ENCODE measurements around the gene DDAH1.

Gene DDAH1

GRCh38 chr1:85409516-85409915 lies 55.4 kb downstream of the DDAH1 start:
- no peaks in the 10 kb centered on the region for H3K4me1 ChIP-seq
- no peaks in the 10 kb centered on the region for H3K9me3 ChIP-seq (replicated peaks in 1 of 11)
- H3K27me3 ChIP-seq: no peaks in the 10 kb centered on the region
- no peak for TF ChIP-seq Cebpa-rat (IDR thresholded peaks at IDR 0.05)
- H3K4me2 ChIP-seq: no peak overlapping the region
- H3K4me3 ChIP-seq: no peak overlapping the region
- H3K9ac ChIP-seq: no peak overlapping the region
- H3K27ac ChIP-seq: no peak overlapping the region
- no peaks in the 10 kb centered on the region for H4K20me1 ChIP-seq
- H3K36me3 ChIP-seq: no peaks in the 10 kb centered on the region

- H4K20me1 ChIP-seq: no peaks in the 10 kb centered on the region
- H3K27me3 ChIP-seq: no peaks in the 10 kb centered on the region
- H3K9ac ChIP-seq: no peak overlapping the region
- no peaks in the 10 kb centered on the region for H3K4me1 ChIP-seq
- H3K36me3 ChIP-seq: no peaks in the 10 kb centered on the region
- H3K4me3 ChIP-seq: no peak overlapping the region
- no peak overlapping the region for H3K27ac ChIP-seq
- no peak for TF ChIP-seq Cebpa-rat (IDR thresholded peaks at IDR 0.05)
- H3K4me2 ChIP-seq: no peak overlapping the region
- H3K9me3 ChIP-seq (replicated peaks in 1 of 11): no peaks in the 10 kb centered on the region
These were observed 57.1 kb downstream of the DDAH1 start for GRCh38 chr1:85407746-85408377.

DNA sequence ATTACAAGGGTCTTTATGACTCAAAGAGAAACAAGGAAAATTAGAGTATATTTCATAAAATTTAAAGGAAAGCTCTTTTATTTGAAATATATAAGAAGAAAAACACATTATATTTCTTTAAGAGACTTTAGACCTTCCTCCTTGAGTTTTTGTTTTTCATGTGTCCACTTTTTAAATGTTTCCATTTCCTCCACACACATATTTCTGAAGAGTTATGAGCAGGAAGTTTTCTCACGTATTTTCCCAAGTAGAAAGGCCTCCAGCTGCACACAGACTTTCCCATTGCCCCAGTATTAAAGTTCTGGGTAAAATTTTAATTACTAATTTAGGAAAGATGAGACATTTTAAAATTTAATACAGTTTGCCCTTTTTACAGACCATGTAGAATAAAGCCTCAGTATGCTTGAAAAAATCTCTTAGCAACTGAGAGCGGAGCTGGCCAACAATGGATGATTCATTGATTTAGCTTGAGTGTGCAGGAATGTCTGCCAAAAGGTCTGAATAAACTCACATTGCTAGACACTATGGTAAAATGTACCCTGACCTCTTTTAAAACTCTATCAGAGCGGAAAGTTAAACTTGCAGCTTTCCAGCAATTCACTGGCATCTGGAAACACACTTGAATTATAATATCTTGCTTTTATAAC lies 57.9 kb downstream of the DDAH1 start:
- no peaks in the 10 kb centered on the region for H3K36me3 ChIP-seq
- H3K4me1 ChIP-seq: no peaks in the 10 kb centered on the region
- H4K20me1 ChIP-seq: no peaks in the 10 kb centered on the region
- H3K4me3 ChIP-seq: no peak overlapping the region
- TF ChIP-seq Cebpa-rat (IDR thresholded peaks at IDR 0.05): no peak
- no peak overlapping the region for H3K4me2 ChIP-seq
- no peak overlapping the region for H3K27ac ChIP-seq
- H3K27me3 ChIP-seq: no peaks in the 10 kb centered on the region
- no peaks in the 10 kb centered on the region for H3K9me3 ChIP-seq (replicated peaks in 1 of 11)
- no peak overlapping the region for H3K9ac ChIP-seq

DNA sequence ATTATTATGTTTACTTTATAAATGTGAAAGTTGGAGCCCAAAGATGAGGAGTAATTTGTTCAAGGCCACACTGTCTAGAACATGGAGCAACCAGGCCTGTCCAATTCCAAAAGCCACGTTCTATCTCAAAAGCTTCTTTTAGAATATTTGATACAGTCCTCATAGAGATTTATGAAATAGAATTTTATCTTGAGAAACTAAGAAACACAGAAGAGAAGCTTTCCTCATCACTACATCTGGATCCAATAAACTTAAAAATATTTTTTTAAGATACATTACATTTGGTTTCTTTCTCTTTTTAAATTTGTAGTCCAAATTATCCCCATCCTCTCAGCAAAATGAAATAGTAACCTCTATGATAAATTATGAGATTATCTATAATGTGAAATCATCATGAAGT lies 58.9 kb downstream of the DDAH1 start:
- H3K36me3 ChIP-seq: no peaks in the 10 kb centered on the region
- no peak overlapping the region for H3K27ac ChIP-seq
- H3K9me3 ChIP-seq (replicated peaks in 1 of 11): no peaks in the 10 kb centered on the region
- H3K4me2 ChIP-seq: no peak overlapping the region
- TF ChIP-seq Cebpa-rat (IDR thresholded peaks at IDR 0.05): no peak
- no peaks in the 10 kb centered on the region for H3K4me1 ChIP-seq
- H3K9ac ChIP-seq: no peak overlapping the region
- no peaks in the 10 kb centered on the region for H4K20me1 ChIP-seq
- no peak overlapping the region for H3K4me3 ChIP-seq
- H3K27me3 ChIP-seq: no peaks in the 10 kb centered on the region

GRCh38 chr1:85404408-85404807 lies 60.6 kb downstream of the DDAH1 start:
- Histone ChIP-seq H3K4me3 (no peak overlapping the region), H3K9ac (no peak overlapping the region), H3K36me3 (no peaks in the 10 kb centered on the region), H3K4me1 (no peaks in the 10 kb centered on the region), H3K27me3 (no peaks in the 10 kb centered on the region), H3K4me2 (no peak overlapping the region), H4K20me1 (no peaks in the 10 kb centered on the region), H3K27ac (no peak overlapping the region), H3K9me3 (replicated peaks in 1 of 11) (no peaks in the 10 kb centered on the region)
- TF ChIP-seq Cebpa-rat (IDR thresholded peaks at IDR 0.05): no peak

DNA sequence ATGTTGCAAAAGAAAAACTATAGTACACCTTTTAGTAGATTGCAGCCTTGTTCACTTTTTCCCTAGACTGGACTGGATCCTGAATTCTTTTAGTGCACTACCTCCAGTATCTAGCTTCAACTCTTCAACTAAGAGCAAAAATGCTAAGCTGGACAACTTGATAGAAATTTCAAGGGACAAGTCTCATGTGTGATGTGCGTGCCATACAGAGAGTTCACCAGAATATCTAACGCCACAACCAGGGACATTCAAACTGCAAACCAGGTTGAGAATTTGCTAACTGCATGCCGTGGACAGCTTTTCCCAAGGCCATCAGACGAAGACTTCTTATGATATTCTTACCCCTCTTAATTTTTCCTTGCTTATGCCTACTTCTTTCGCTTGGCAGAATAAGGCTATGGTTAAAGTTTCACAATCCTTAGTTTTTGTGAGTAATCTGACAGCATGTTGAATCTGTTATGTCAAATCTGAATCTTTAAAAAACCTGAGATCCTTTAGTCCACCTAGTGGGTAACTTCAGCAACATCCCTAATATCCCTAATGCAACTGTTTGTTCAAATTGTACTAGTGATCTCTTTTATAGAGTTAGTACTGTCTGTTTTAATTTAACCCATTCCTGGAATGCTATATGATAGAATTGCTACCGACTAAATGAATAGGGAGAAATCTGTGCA lies 66.4 kb downstream of the DDAH1 start:
- H3K4me3 ChIP-seq: no peak overlapping the region
- no peaks in the 10 kb centered on the region for H3K4me1 ChIP-seq
- no peaks in the 10 kb centered on the region for H4K20me1 ChIP-seq
- H3K27ac ChIP-seq: no peak overlapping the region
- no peaks in the 10 kb centered on the region for H3K27me3 ChIP-seq
- H3K4me2 ChIP-seq: no peak overlapping the region
- H3K36me3 ChIP-seq: no peaks in the 10 kb centered on the region
- no peaks in the 10 kb centered on the region for H3K9me3 ChIP-seq (replicated peaks in 1 of 11)
- no peak for TF ChIP-seq Cebpa-rat (IDR thresholded peaks at IDR 0.05)
- H3K9ac ChIP-seq: no peak overlapping the region

DNA sequence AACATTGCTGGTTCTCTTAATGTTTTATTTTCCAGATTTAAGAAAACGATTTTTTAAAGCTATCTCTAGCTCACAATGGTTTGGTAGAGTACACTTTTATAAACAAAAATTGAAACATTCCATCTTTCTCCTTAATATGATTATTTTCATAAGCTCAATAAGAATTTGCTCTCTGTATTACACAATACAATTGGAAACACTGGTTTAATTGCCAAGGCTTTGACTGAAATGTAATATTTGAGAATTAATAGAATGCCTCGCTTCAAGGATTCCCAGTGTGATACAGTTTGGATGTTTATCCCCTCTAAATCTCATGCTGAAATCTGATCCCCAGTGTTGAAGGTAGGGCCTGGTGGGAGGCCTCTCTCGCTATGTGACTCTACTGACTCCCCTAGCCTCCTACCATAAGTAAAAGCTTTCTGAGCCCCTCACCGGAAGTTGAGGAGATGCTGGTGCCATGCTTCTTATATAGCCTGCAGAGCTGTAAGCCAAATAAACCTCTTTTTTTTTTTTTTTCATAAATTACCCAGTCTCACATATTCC lies 67.4 kb downstream of the DDAH1 start:
- Histone ChIP-seq H3K27ac (no peak overlapping the region), H3K36me3 (no peaks in the 10 kb centered on the region), H3K27me3 (no peaks in the 10 kb centered on the region), H3K4me2 (no peak overlapping the region), H4K20me1 (no peaks in the 10 kb centered on the region), H3K9ac (no peak overlapping the region), H3K4me1 (no peaks in the 10 kb centered on the region), H3K4me3 (no peak overlapping the region), H3K9me3 (replicated peaks in 1 of 11) (no peaks in the 10 kb centered on the region)
- TF ChIP-seq Cebpa-rat (IDR thresholded peaks at IDR 0.05): no peak

GRCh38 chr1:85396194-85396593 lies 68.8 kb downstream of the DDAH1 start:
- no peak for TF ChIP-seq Cebpa-rat (IDR thresholded peaks at IDR 0.05)
- Histone ChIP-seq H3K4me1 (no peaks in the 10 kb centered on the region), H3K9ac (no peak overlapping the region), H4K20me1 (no peaks in the 10 kb centered on the region), H3K27me3 (no peaks in the 10 kb centered on the region), H3K36me3 (no peaks in the 10 kb centered on the region), H3K9me3 (replicated peaks in 1 of 11) (no peaks in the 10 kb centered on the region), H3K27ac (no peak overlapping the region), H3K4me3 (no peak overlapping the region), H3K4me2 (no peak overlapping the region)

GRCh38 chr1:85394130-85394529 lies 70.8 kb downstream of the DDAH1 start:
- Histone ChIP-seq H3K4me1 (no peaks in the 10 kb centered on the region), H3K27ac (no peak overlapping the region)
- no peak for TF ChIP-seq Cebpa-rat (IDR thresholded peaks at IDR 0.05)

DNA sequence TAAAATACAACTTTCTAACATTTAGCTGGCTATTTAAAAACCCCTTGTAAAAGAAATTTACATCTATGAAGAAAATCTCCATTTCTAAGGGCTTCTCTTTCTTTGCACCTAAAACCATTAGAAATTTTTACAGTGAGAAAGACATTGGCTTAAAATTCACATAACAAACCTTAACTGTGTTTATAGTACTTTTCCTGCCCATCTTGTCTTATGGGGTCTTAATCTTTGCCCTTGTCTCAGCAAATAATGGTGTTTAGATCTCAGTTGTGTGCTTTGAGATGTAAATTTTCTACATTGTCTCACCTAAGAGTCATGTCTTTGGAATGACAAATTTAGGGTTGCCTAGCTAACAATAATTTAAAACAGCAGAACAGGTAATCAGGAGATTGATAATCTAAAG lies 71.5 kb downstream of the DDAH1 start:
- Histone ChIP-seq H3K4me2 (no peak overlapping the region), H3K4me1 (no peaks in the 10 kb centered on the region), H3K27ac (no peak overlapping the region), H3K9ac (no peak overlapping the region), H3K9me3 (replicated peaks in 1 of 11) (no peaks in the 10 kb centered on the region), H4K20me1 (no peaks in the 10 kb centered on the region), H3K27me3 (no peaks in the 10 kb centered on the region), H3K36me3 (no peaks in the 10 kb centered on the region), H3K4me3 (no peak overlapping the region)
- TF ChIP-seq Cebpa-rat (IDR thresholded peaks at IDR 0.05): no peak

More at GRCh38 chr1:85394130-85394529, 70.8 kb downstream of the DDAH1 start:
- Histone ChIP-seq H3K4me3 (no peak overlapping the region), H3K9me3 (replicated peaks in 1 of 11) (no peaks in the 10 kb centered on the region), H3K36me3 (no peaks in the 10 kb centered on the region), H3K9ac (no peak overlapping the region), H4K20me1 (no peaks in the 10 kb centered on the region), H3K4me2 (no peak overlapping the region), H3K27me3 (no peaks in the 10 kb centered on the region)

Measured in BLaER1 treated with 17β-estradiol and CSF1 and Interleukin-3, amounts not matched to agents 10 nM and 100 nM (cell line).